ENCODE results near the gene SOD2.
A peak's percentile ranks its signal among the peaks of the same experiment; 100 is the strongest.

- TF ChIP-seq MYC (IDR thresholded peaks at IDR 0.05; ENCODE audit: low read depth, low read length) (no peak; the same call in 1 of the 2 replicates), CTCF (IDR thresholded peaks at IDR 0.05; ENCODE audit: low read depth, low read length) (no peak), POLR2A (IDR thresholded peaks at IDR 0.05; ENCODE audit: extremely low read depth, insufficient read length) (no peak), MAX (IDR thresholded peaks at IDR 0.05; ENCODE audit: low read depth, low read length) (peak; percentile 65; the same call in 1 of the 2 replicates)
These were observed 526 bp downstream of the SOD2 start for GRCh38 chr6:159692303-159693127.

All from NB4 (cell line).